IMR-90 (cell line): ENCODE results near the gene COL24A1. TPM values are rescaled to one million over a fixed set of nuclear protein-coding genes. Genes with fewer than 3 reads are reported as not detected.

ENCODE experiments used
- ATAC-seq: fragments of 200-7000 bp; cut with Tn5 transposase; 2 replicates; pipeline ENCODE4 v1.9.1; 2020; ENCODE audit warnings: low read depth, mild to moderate bottlenecking, moderate library complexity
- BruUV-seq: library from RNA; stranded (reverse); fragments of 400-500 nt; replicated peaks from 2 replicates; lab custom pipeline; 2021; lab: Mats Ljungman, UMichigan
- CTCF ChIA-PET: fragments of 300-600 bp; formaldehyde crosslinking; extraction: SDS; loops from one replicate; lab custom pipeline; 2021; ENCODE audit warnings: antibody characterized with exemption; lab: Yijun Ruan, JAX
- POLR2A ChIA-PET: fragments of 300-600 bp; sonication (Branson Sonifier 250); formaldehyde crosslinking; loops from one replicate; lab custom pipeline; 2022; ENCODE audit warnings: antibody characterized with exemption; ENCODE audit not compliant: unreplicated experiment; lab: Charles Lee
- DNase-seq: peaks from one replicate; pipeline ENCODE4 v3.0.0; 2013
- H2AFZ ChIP-seq: replicated peaks from 2 replicates; pipeline ENCODE3; 2013; ENCODE audit warnings: low read length, mild to moderate bottlenecking; ENCODE audit not compliant: poor library complexity
- H2AK5ac ChIP-seq: 2 replicates; pipeline ENCODE4 v1.6.1; 2013; ENCODE audit warnings: low read depth, low read length, inconsistent platforms
- H2AK9ac ChIP-seq: replicated peaks from 2 replicates; pipeline ENCODE3; 2013; ENCODE audit warnings: mild to moderate bottlenecking, low read depth, low read length, moderate library complexity; ENCODE audit not compliant: poor library complexity
- H2BK120ac ChIP-seq: 2 replicates; pipeline ENCODE4 v1.6.1; 2013; ENCODE audit warnings: low read depth, low read length, inconsistent platforms
- H2BK15ac ChIP-seq: 3 replicates; pipeline ENCODE4 v1.6.1; 2013; ENCODE audit warnings: low read depth, low read length, inconsistent platforms
- H2BK20ac ChIP-seq: 2 replicates; pipeline ENCODE4 v1.6.1; 2013; ENCODE audit warnings: low read depth, mild to moderate bottlenecking, inconsistent platforms, low read length, moderate library complexity
- H2BK5ac ChIP-seq: 2 replicates; pipeline ENCODE4 v1.6.1; 2013; ENCODE audit warnings: mild to moderate bottlenecking, low read depth, low read length, inconsistent platforms; ENCODE audit not compliant: poor library complexity, severe bottlenecking
- H3K14ac ChIP-seq: replicated peaks from 2 replicates; pipeline ENCODE4 v1.6.1; 2013; ENCODE audit warnings: low read depth, low read length, inconsistent platforms
- H3K18ac ChIP-seq: 2 replicates; pipeline ENCODE4 v1.6.1; 2013; ENCODE audit warnings: low read depth, low read length, control low read depth
- H3K23ac ChIP-seq: 2 replicates; pipeline ENCODE4 v1.6.1; 2013; ENCODE audit warnings: low read depth, low read length, inconsistent platforms
- H3K27ac ChIP-seq: 2 replicates; pipeline ENCODE4 v1.5.1; 2013; ENCODE audit warnings: mild to moderate bottlenecking, control low read depth, low read length; ENCODE audit not compliant: insufficient read depth
- H3K27me3 ChIP-seq: 2 replicates; pipeline ENCODE4 v1.6.1; 2013; ENCODE audit warnings: low read length; ENCODE audit not compliant: control insufficient read depth, insufficient read depth
- H3K36me3 ChIP-seq: 2 replicates; pipeline ENCODE4 v1.6.1; 2013; ENCODE audit warnings: low read length, mixed read lengths; ENCODE audit not compliant: control insufficient read depth, insufficient read depth
- H3K4ac ChIP-seq: 2 replicates; pipeline ENCODE4 v1.6.1; 2013; ENCODE audit warnings: low read depth, low read length, inconsistent platforms
- H3K4me1 ChIP-seq: 2 replicates; pipeline ENCODE4 v1.6.1; 2013; ENCODE audit warnings: low read length, mixed read lengths; ENCODE audit not compliant: control insufficient read depth, insufficient read depth
- H3K4me2 ChIP-seq: 2 replicates; pipeline ENCODE4 v1.6.1; 2013; ENCODE audit warnings: low read depth, mild to moderate bottlenecking, control low read depth, low read length, moderate library complexity
- H3K4me3 ChIP-seq: 2 replicates; pipeline ENCODE4 v1.5.1; 2013; ENCODE audit warnings: low read depth, mild to moderate bottlenecking, control low read depth, low read length, moderate library complexity; ENCODE audit not compliant: insufficient read depth
- H3K56ac ChIP-seq: 2 replicates; pipeline ENCODE4 v1.6.1; 2013; ENCODE audit warnings: low read length, inconsistent platforms; ENCODE audit not compliant: insufficient read depth; ENCODE audit errors: extremely low read depth
- H3K79me1 ChIP-seq, 2 experiments: 2 replicates each; pipeline ENCODE4 v1.6.1; 2013; ENCODE audit warnings: low read length in 2 of 2, inconsistent platforms in 1 of 2, low read depth in 1 of 2
- H3K9ac ChIP-seq: 2 replicates; pipeline ENCODE4 v1.6.1; 2013; ENCODE audit warnings: low read depth, low read length, control low read depth
- H3K9me1 ChIP-seq: 2 replicates; pipeline ENCODE4 v1.6.1; 2013; ENCODE audit warnings: low read length, inconsistent platforms; ENCODE audit not compliant: insufficient read depth
- H3K9me3 ChIP-seq: 2 replicates; pipeline ENCODE4 v1.6.1; 2013; ENCODE audit warnings: low read length; ENCODE audit not compliant: control insufficient read depth, insufficient read depth
- H4K20me1 ChIP-seq: 2 replicates; pipeline ENCODE4 v1.6.1; 2013; ENCODE audit warnings: low read length, inconsistent platforms; ENCODE audit not compliant: insufficient read depth
- H4K5ac ChIP-seq: 2 replicates; pipeline ENCODE4 v1.6.1; 2013; ENCODE audit warnings: mild to moderate bottlenecking, low read depth, low read length, control low read depth
- H4K8ac ChIP-seq, 2 experiments: 2 replicates each; pipeline ENCODE4 v1.6.1; 2013; ENCODE audit warnings: low read depth in 2 of 2, low read length in 2 of 2, control low read depth in 1 of 2, inconsistent platforms in 1 of 2
- H4K91ac ChIP-seq: 2 replicates; pipeline ENCODE4 v1.6.1; 2013; ENCODE audit warnings: low read depth, low read length, inconsistent platforms; ENCODE audit not compliant: insufficient read depth
- BHLHE40 ChIP-seq: fragments of 150-350 bp; IDR thresholded peaks from 2 replicates; pipeline ENCODE4 v1.6.1; 2016; ENCODE audit warnings: mild to moderate bottlenecking, low read depth, low read length
- CEBPB ChIP-seq: IDR thresholded peaks from 2 replicates; pipeline ENCODE4 v1.6.1; 2012; ENCODE audit warnings: low read depth, low read length, improper control_type of control experiment
- CHD1 ChIP-seq: IDR thresholded peaks from 2 replicates; pipeline ENCODE4 v1.6.1; 2012; ENCODE audit warnings: low read depth, low read length, improper control_type of control experiment
- CTCF ChIP-seq: conservative IDR thresholded peaks from 2 replicates; pipeline ENCODE4 v1.5.1; 2012; ENCODE audit warnings: mild to moderate bottlenecking, low read depth, low read length, improper control_type of control experiment
- FOS ChIP-seq: fragments of 150-350 bp; IDR thresholded peaks from 2 replicates; pipeline ENCODE4 v1.6.1; 2016; ENCODE audit warnings: low read depth, low read length
- MAFK ChIP-seq: IDR thresholded peaks from 2 replicates; pipeline ENCODE4 v1.6.1; 2012; ENCODE audit warnings: low read depth, low read length, improper control_type of control experiment
- MAZ ChIP-seq: IDR thresholded peaks from 2 replicates; pipeline ENCODE4 v1.6.1; 2012; ENCODE audit warnings: low read depth, mild to moderate bottlenecking, low read length, improper control_type of control experiment, moderate library complexity, borderline replicate concordance
- MXI1 ChIP-seq: IDR thresholded peaks from 2 replicates; pipeline ENCODE4 v1.6.1; 2012; ENCODE audit warnings: low read depth, mild to moderate bottlenecking, low read length, moderate library complexity, borderline replicate concordance
- NFE2L2 ChIP-seq: fragments of 150-350 bp; IDR thresholded peaks from 2 replicates; pipeline ENCODE4 v1.6.1; 2016; ENCODE audit warnings: low read depth, mild to moderate bottlenecking, low read length
- POLR2A ChIP-seq: IDR thresholded peaks from 2 replicates; pipeline ENCODE4 v1.6.1; 2012; ENCODE audit warnings: mild to moderate bottlenecking, low read depth, low read length
- RAD21 ChIP-seq: IDR thresholded peaks from 2 replicates; pipeline ENCODE4 v1.6.1; 2012; ENCODE audit warnings: low read length, improper control_type of control experiment
- RCOR1 ChIP-seq: IDR thresholded peaks from 2 replicates; pipeline ENCODE4 v1.6.1; 2012; ENCODE audit warnings: mild to moderate bottlenecking, low read length, improper control_type of control experiment; ENCODE audit not compliant: insufficient replicate concordance
- RFX5 ChIP-seq: IDR thresholded peaks from 2 replicates; pipeline ENCODE4 v1.8.0; 2012; ENCODE audit warnings: low read depth, mild to moderate bottlenecking, low read length, moderate library complexity
- SMC3 ChIP-seq: fragments of 150-350 bp; IDR thresholded peaks from 2 replicates; pipeline ENCODE4 v1.6.1; 2016; ENCODE audit warnings: low read depth, mild to moderate bottlenecking, antibody characterized with exemption, low read length, moderate library complexity
- USF2 ChIP-seq: fragments of 150-350 bp; IDR thresholded peaks from 2 replicates; pipeline ENCODE4 v1.6.1; 2017; ENCODE audit warnings: mild to moderate bottlenecking, antibody characterized with exemption, low read length, low read depth
- WGBS, 2 experiments: methylation state at CpG; one replicate each; pipeline versions ENCODE4 v1.1.5 to v1.1.7; 2013; ENCODE audit warnings: missing lambda C conversion rate in 2 of 2; ENCODE audit not compliant: insufficient read length in 1 of 2; ENCODE audit errors: extremely low coverage in 2 of 2; 5-methylcytosine and 5-hydroxymethylcytosine counted together
- dilution Hi-C: fragments of 300-500 bp; cut with HindIII; formaldehyde crosslinking; loops from one replicate; pipeline ENCODE4 v1.14.3; 2018; ENCODE audit warnings: low sequenced_read_pairs; ENCODE audit not compliant: unreplicated experiment
- in situ Hi-C: fragments of 300-500 bp; cut with MboI; formaldehyde crosslinking; loops from 3 replicates; pipeline ENCODE4 v1.14.3; 2019; ENCODE audit warnings: low sequenced_read_pairs, inconsistent platforms, mixed read lengths
- intact Hi-C: fragments of 100-400 bp; cut with micrococcal nuclease; formaldehyde crosslinking; loops from 2 replicates; pipeline ENCODE4 v1.10.0; 2022
- polyA plus RNA-seq, 3 experiments: library from polyadenylated mRNA; depleted of rRNA; stranded (reverse); fragments of >200 nt; gene quantifications; 2 replicates each; pipeline ENCODE4 v1.2.3, GENCODE V29; 2012; ENCODE audit warnings: low replicate concordance in 1 of 3
- total RNA-seq: library from RNA; depleted of rRNA; stranded (reverse); fragments of >200 nt; gene quantifications from 2 replicates; pipeline ENCODE4 v1.2.3, GENCODE V29; 2012
- TF ChIP-seq, protein P1 (sequence below): fragments of 150-350 bp; IDR thresholded peaks from 2 replicates; pipeline ENCODE4 v1.6.1; 2016; ENCODE audit warnings: low read depth, mild to moderate bottlenecking, low read length, moderate library complexity, borderline replicate concordance

Gene COL24A1
- total and polyA plus RNA-seq, 2 of the 4 experiments (the other 2 are of a cell fraction) = 1.4 to 2.2 TPM

DNA sequence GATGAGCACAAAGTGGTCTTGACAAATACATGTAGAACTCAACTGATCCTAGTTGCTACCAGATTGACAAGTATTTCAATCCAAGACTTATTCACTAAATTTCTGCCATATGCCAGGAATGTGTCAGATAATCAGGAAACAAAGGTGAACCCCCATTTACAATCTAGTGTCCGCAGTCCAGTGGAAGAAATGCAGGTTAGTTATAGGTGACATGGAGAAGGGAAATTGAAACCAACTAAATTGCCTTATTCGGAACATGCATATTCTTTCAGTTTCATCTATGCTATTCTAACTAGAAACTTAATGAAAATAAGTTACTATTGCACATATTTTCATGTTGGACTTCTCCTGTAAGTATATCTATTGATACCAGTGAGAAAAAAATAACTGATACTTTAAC, 209.4 kb downstream of the COL24A1 start:
- DNase-seq (no peak), ATAC-seq (no peak)
- no peak overlapping the region for H3K23ac ChIP-seq
- no peak overlapping the region for H4K91ac ChIP-seq
- no peak overlapping the region for H3K14ac ChIP-seq
- no peak overlapping the region for H2AK9ac ChIP-seq
- WGBS, 2 experiments = no CpG with 5 or more reads among the region's 2 CpGs
- H3K27me3 ChIP-seq = no peaks in the 10 kb centered on the region
- H2BK20ac ChIP-seq = no peak overlapping the region
- no TSS peak for BruUV-seq
- in situ Hi-C loops = no loop called here
- intact Hi-C loops = no loop called here
- no peak overlapping the region for H3K18ac ChIP-seq
- no peaks in the 10 kb centered on the region for H3K79me1 ChIP-seq
- TF ChIP-seq RCOR1 (no peak), SMC3 (no peak), BHLHE40 (no peak), CHD1 (no peak), MAFK (no peak), MAZ (no peak), CEBPB (no peak), USF2 (no peak), RAD21 (no peak), NFE2L2 (no peak), CTCF (no peak), FOS (no peak), POLR2A (no peak), MXI1 (no peak), RFX5 (no peak)
- TF ChIP-seq, protein P1, sequence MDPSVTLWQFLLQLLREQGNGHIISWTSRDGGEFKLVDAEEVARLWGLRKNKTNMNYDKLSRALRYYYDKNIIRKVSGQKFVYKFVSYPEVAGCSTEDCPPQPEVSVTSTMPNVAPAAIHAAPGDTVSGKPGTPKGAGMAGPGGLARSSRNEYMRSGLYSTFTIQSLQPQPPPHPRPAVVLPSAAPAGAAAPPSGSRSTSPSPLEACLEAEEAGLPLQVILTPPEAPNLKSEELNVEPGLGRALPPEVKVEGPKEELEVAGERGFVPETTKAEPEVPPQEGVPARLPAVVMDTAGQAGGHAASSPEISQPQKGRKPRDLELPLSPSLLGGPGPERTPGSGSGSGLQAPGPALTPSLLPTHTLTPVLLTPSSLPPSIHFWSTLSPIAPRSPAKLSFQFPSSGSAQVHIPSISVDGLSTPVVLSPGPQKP = no peak
- no peak overlapping the region for H3K4me2 ChIP-seq
- H3K4ac ChIP-seq = no peak overlapping the region
- ChIA-PET CTCF (no interaction called here), POLR2A (no interaction called here)
- no peaks in the 10 kb centered on the region for H3K9me3 ChIP-seq
- dilution Hi-C loops = no loop called here
- H3K4me3 ChIP-seq = no peak overlapping the region
- no peak overlapping the region for H3K27ac ChIP-seq
- H3K9ac ChIP-seq = no peak overlapping the region
- no peak overlapping the region for H4K8ac ChIP-seq
- H2AK5ac ChIP-seq = no peak overlapping the region
- H4K5ac ChIP-seq = no peak overlapping the region
- H3K36me3 ChIP-seq = no peaks in the 10 kb centered on the region
- no peak overlapping the region for H2BK120ac ChIP-seq
- no peak overlapping the region for H3K56ac ChIP-seq
- no peaks in the 10 kb centered on the region for H3K4me1 ChIP-seq
- no peaks in the 10 kb centered on the region for H4K20me1 ChIP-seq
- H2BK15ac ChIP-seq = no peak overlapping the region
- H2BK5ac ChIP-seq = no peak overlapping the region
- H2AFZ ChIP-seq = no peak overlapping the region
- H3K9me1 ChIP-seq = no peaks in the 10 kb centered on the region
